Upper lobe of right lung (tissue), 1 donor: Measurements from ENCODE around the gene NPB. TPM values are rescaled to one million over a fixed set of nuclear protein-coding genes. Genes with fewer than 3 reads are reported as not detected.

ENCODE experiments used
- ATAC-seq: fragments of 200-7000 bp; cut with Tn5 transposase; one replicate; pipeline ENCODE4 v1.9.1; 2020; ENCODE audit warnings: mild to moderate bottlenecking, moderate library complexity
- DNase-seq: peaks from one replicate; pipeline ENCODE4 v3.0.0-alpha.2; 2020
- H3K27ac ChIP-seq: fragments of 200-600 bp; one replicate; pipeline ENCODE4 v1.8.0; 2022
- H3K27me3 ChIP-seq: fragments of 200-600 bp; one replicate; pipeline ENCODE4 v1.8.0; 2022; ENCODE audit warnings: mild to moderate bottlenecking
- H3K36me3 ChIP-seq: fragments of 200-600 bp; one replicate; pipeline ENCODE4 v1.8.0; 2022
- H3K4me1 ChIP-seq: fragments of 200-600 bp; one replicate; pipeline ENCODE4 v1.8.0; 2022
- H3K4me3 ChIP-seq: fragments of 200-600 bp; one replicate; pipeline ENCODE4 v1.8.0; 2022; ENCODE audit warnings: mild to moderate bottlenecking
- H3K9me3 ChIP-seq: fragments of 200-600 bp; one replicate; pipeline ENCODE4 v1.8.0; 2022
- CTCF ChIP-seq: fragments of 200-600 bp; IDR thresholded peaks from one replicate; pipeline ENCODE4 v1.8.0; 2022; ENCODE audit warnings: antibody characterized with exemption
- intact Hi-C: fragments of 100-400 bp; cut with DNase I; formaldehyde crosslinking; loops from one replicate; pipeline ENCODE4 v1.11.0; 2022
- total RNA-seq: library from RNA; stranded (reverse); fragmentation: NEBNext Ultra II Directional; extraction: Animal tissue kit (Norgen Biotek cat#: 25700); gene quantifications from one replicate; pipeline ENCODE4 v1.2.1, GENCODE V29; 2021
- donor health status: DM: no; HTN: yes; CAD: no; lungs with severe emphysema.

The NPB gene
- total RNA-seq, 1 donor from 2014 or later, result 0.55 TPM

GRCh38 chr17:81859906-81860755, 41.9 kb upstream of the NPB start, which contains the start of gene P4HB:
P4HB (minus strand) TSS chr17:81860535; CDS start chr17:81860471, 64 bp downstream.
- no peak for ATAC-seq
- peaks cover 23% of the 10 kb centered on the region for H3K4me1 ChIP-seq

GRCh38 chr17:81860756-81861568, 41.1 kb upstream of the NPB start:
- peaks cover 23% of the 10 kb centered on the region for H3K4me1 ChIP-seq
- H3K4me3 ChIP-seq, result peak overlapping the region; percentile 67
- ATAC-seq, result peak; percentile 95
- H3K36me3 ChIP-seq, result peaks cover 31% of the 10 kb centered on the region
- H3K27me3 ChIP-seq, result no peaks in the 10 kb centered on the region
- intact Hi-C loops, result no loop called here
- peak; percentile 25 for TF ChIP-seq CTCF
- H3K9me3 ChIP-seq, result no peaks in the 10 kb centered on the region
- peak; percentile 99 for DNase-seq
- H3K27ac ChIP-seq, result peak overlapping the region; percentile 98

More at GRCh38 chr17:81859906-81860755, 41.9 kb upstream of the NPB start, which contains the start of gene P4HB:
- Histone ChIP-seq H3K36me3 (peaks cover 38% of the 10 kb centered on the region), H3K27me3 (no peaks in the 10 kb centered on the region), H3K9me3 (no peaks in the 10 kb centered on the region), H3K4me3 (peak within 1 kb of the TSS; percentile 93), H3K27ac (peak within 1 kb of the TSS; percentile 98)
- no peak for TF ChIP-seq CTCF
- peak; percentile 99 for DNase-seq
- intact Hi-C loops, result no loop called here

GRCh38 chr17:81863123-81863675, 38.8 kb upstream of the NPB start:
- intact Hi-C loops, result no loop called here
- no peak for TF ChIP-seq CTCF
- Histone ChIP-seq H3K36me3 (peaks cover 13% of the 10 kb centered on the region), H3K4me1 (peaks cover 33% of the 10 kb centered on the region), H3K27me3 (no peaks in the 10 kb centered on the region), H3K9me3 (no peaks in the 10 kb centered on the region), H3K4me3 (no peak overlapping the region), H3K27ac (no peak overlapping the region)
- ATAC-seq, result no peak
- no peak for DNase-seq

- Histone ChIP-seq H3K27me3 (no peaks in the 10 kb centered on the region), H3K4me3 (no peak overlapping the region), H3K27ac (no peak overlapping the region), H3K9me3 (no peaks in the 10 kb centered on the region), H3K4me1 (peaks cover 33% of the 10 kb centered on the region), H3K36me3 (peaks cover 13% of the 10 kb centered on the region)
- no peak for DNase-seq
- ATAC-seq, result no peak
- intact Hi-C loops, result no loop called here
- no peak for TF ChIP-seq CTCF
These were observed 37.9 kb upstream of the NPB start for GRCh38 chr17:81863833-81864768.

GRCh38 chr17:81865358-81865732, 36.7 kb upstream of the NPB start:
- Histone ChIP-seq H3K9me3 (no peaks in the 10 kb centered on the region), H3K27me3 (no peaks in the 10 kb centered on the region), H3K4me1 (peaks cover 42% of the 10 kb centered on the region), H3K4me3 (no peak overlapping the region), H3K27ac (no peak overlapping the region), H3K36me3 (peaks cover 19% of the 10 kb centered on the region)
- no peak for TF ChIP-seq CTCF
- intact Hi-C loops, result no loop called here
- ATAC-seq (no peak), DNase-seq (no peak)
